Activated CD8-positive, alpha-beta T cell treated with anti-CD3 and anti-CD28 coated beads for 36 hours (primary cell): ENCODE results near the gene ALG11. TPM values are rescaled to one million over a fixed set of nuclear protein-coding genes. Genes with fewer than 3 reads are reported as not detected.

ENCODE experiments used
- ATAC-seq: fragments of 200-7000 bp; cut with Tn5 transposase; one replicate; pipeline ENCODE4 v1.10.0; 2021; ENCODE audit warnings: mild to moderate bottlenecking, moderate library complexity
- CTCF ChIA-PET: fragments of 350-600 bp; sonication (Branson Sonifier 250); formaldehyde crosslinking; loops from one replicate; lab custom pipeline; 2021; ENCODE audit warnings: antibody characterized with exemption; lab: Charles Lee
- POLR2A ChIA-PET: fragments of 350-600 bp; sonication (Branson Sonifier 250); formaldehyde crosslinking; loops from one replicate; lab custom pipeline; 2021; ENCODE audit warnings: antibody characterized with exemption; lab: Charles Lee
- DNase-seq: peaks from one replicate; pipeline ENCODE4 v3.0.0-alpha.2; 2020
- H3K27ac Mint-ChIP-seq: one replicate; pipeline ENCODE4 v1.8.0; 2021; ENCODE audit warnings: mild to moderate bottlenecking, mixed read lengths
- H3K27me3 Mint-ChIP-seq: one replicate; pipeline ENCODE4 v1.8.0; 2021; ENCODE audit warnings: mixed read lengths
- H3K36me3 Mint-ChIP-seq: one replicate; pipeline ENCODE4 v1.8.0; 2021; ENCODE audit warnings: low read depth, mixed read lengths
- H3K4me1 Mint-ChIP-seq: one replicate; pipeline ENCODE4 v1.8.0; 2021; ENCODE audit warnings: low read depth, mixed read lengths
- H3K4me3 Mint-ChIP-seq: one replicate; pipeline ENCODE4 v1.8.0; 2021; ENCODE audit warnings: mild to moderate bottlenecking, moderate library complexity, mixed read lengths
- H3K9me3 Mint-ChIP-seq: one replicate; pipeline ENCODE4 v1.8.0; 2021; ENCODE audit warnings: mixed read lengths
- intact Hi-C: fragments of 100-400 bp; cut with micrococcal nuclease; formaldehyde crosslinking; loops from one replicate; pipeline ENCODE4 v1.10.0; 2022
- total RNA-seq, 2 experiments: library from RNA; stranded (reverse); gene quantifications; one replicate each; pipeline ENCODE4 v1.2.3, GENCODE V29; 2021
- TF ChIP-seq, protein P1 (sequence below): fragments of 200-600 bp; IDR thresholded peaks from one replicate; pipeline ENCODE4 v1.8.0; 2022; ENCODE audit warnings: antibody characterized with exemption, mild to moderate bottlenecking

ALG11 gene
- total RNA-seq, 2 experiments from 2014 or later: 21.0 to 22.6 TPM

GRCh38 chr13:51971520-51972426 lies 40.4 kb upstream of the ALG11 start:
- Mint-ChIP-seq H3K4me1 (peaks cover 8% of the 10 kb centered on the region), H3K27me3 (no peaks in the 10 kb centered on the region), H3K9me3 (no peaks in the 10 kb centered on the region), H3K4me3 (no peak overlapping the region), H3K36me3 (no peaks in the 10 kb centered on the region), H3K27ac (no peak overlapping the region)
- no peak for ATAC-seq
- CTCF ChIA-PET: interaction anchor here (1.0 kb wide), 1 partner anchor 76 kb away, joined by 4 read pairs; no protein-coding TSS in a partner anchor
- intact Hi-C loops: no loop called here
- TF ChIP-seq, protein P1, sequence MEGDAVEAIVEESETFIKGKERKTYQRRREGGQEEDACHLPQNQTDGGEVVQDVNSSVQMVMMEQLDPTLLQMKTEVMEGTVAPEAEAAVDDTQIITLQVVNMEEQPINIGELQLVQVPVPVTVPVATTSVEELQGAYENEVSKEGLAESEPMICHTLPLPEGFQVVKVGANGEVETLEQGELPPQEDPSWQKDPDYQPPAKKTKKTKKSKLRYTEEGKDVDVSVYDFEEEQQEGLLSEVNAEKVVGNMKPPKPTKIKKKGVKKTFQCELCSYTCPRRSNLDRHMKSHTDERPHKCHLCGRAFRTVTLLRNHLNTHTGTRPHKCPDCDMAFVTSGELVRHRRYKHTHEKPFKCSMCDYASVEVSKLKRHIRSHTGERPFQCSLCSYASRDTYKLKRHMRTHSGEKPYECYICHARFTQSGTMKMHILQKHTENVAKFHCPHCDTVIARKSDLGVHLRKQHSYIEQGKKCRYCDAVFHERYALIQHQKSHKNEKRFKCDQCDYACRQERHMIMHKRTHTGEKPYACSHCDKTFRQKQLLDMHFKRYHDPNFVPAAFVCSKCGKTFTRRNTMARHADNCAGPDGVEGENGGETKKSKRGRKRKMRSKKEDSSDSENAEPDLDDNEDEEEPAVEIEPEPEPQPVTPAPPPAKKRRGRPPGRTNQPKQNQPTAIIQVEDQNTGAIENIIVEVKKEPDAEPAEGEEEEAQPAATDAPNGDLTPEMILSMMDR: no peak
- no peak for DNase-seq
- POLR2A ChIA-PET: no interaction called here

DNA sequence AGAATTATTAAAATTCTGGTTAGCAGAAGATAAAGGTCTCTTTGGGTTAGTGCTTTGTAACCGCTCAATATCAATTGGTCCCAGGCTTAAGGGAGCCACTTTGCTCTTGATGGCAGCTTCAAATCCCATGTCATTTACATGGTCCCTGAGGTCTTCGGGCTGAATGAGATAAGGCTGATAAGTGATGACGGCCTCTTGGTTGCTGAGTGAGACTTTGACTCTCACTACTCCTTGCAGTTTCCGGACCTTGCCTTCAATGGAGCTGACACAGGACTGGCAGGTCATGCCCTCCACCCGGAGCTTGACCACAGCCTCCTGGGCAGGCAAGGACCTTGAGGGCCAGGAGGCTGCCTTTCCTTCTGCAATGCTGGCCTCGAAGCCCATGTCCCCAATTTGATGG lies 37.7 kb upstream of the ALG11 start:
- POLR2A ChIA-PET: no interaction called here
- Mint-ChIP-seq H3K27ac (no peak overlapping the region), H3K27me3 (no peaks in the 10 kb centered on the region), H3K36me3 (no peaks in the 10 kb centered on the region), H3K9me3 (no peaks in the 10 kb centered on the region), H3K4me3 (no peak overlapping the region), H3K4me1 (peaks cover 7% of the 10 kb centered on the region)
- intact Hi-C loops: no loop called here
- DNase-seq (no peak), ATAC-seq (no peak)
- CTCF ChIA-PET: interaction anchor here (1.3 kb wide), 1 partner anchor 129 kb away, joined by 4 read pairs; the partner anchor contains the start of gene TMEM272
- TF ChIP-seq, protein P1: no peak

GRCh38 chr13:51976423-51976822 lies 35.8 kb upstream of the ALG11 start:
- H3K4me3 Mint-ChIP-seq: no peak overlapping the region
- DNase-seq (no peak), ATAC-seq (peak; percentile 66)
- H3K4me1 Mint-ChIP-seq: no peaks in the 10 kb centered on the region
- intact Hi-C loops: no loop called here
- H3K27me3 Mint-ChIP-seq: no peaks in the 10 kb centered on the region
- no peaks in the 10 kb centered on the region for H3K9me3 Mint-ChIP-seq
- CTCF ChIA-PET: interaction anchor here (1.2 to 1.6 kb wide), 2 partner anchors 127 to 151 kb away, joined by 3 read pairs; no protein-coding TSS in a partner anchor
- no peaks in the 10 kb centered on the region for H3K36me3 Mint-ChIP-seq
- TF ChIP-seq, protein P1: no peak
- H3K27ac Mint-ChIP-seq: no peak overlapping the region
- POLR2A ChIA-PET: no interaction called here

- Mint-ChIP-seq H3K27ac (no peak overlapping the region), H3K36me3 (no peaks in the 10 kb centered on the region), H3K9me3 (no peaks in the 10 kb centered on the region), H3K27me3 (no peaks in the 10 kb centered on the region), H3K4me1 (no peaks in the 10 kb centered on the region), H3K4me3 (no peak overlapping the region)
- POLR2A ChIA-PET: interaction anchor here (0.6 to 0.8 kb wide), 2 partner anchors 73 to 137 kb away, joined by 3 read pairs; no protein-coding TSS in a partner anchor
- TF ChIP-seq, protein P1: no peak
- intact Hi-C loops: no loop called here
- DNase-seq (no peak), ATAC-seq (no peak)
- CTCF ChIA-PET: interaction anchor here (1.2 to 1.6 kb wide), 2 partner anchors 127 to 151 kb away, joined by 3 read pairs; no protein-coding TSS in a partner anchor
Measured at GRCh38 chr13:51976890-51977289, 35.3 kb upstream of the ALG11 start.

- Mint-ChIP-seq H3K27me3 (no peaks in the 10 kb centered on the region), H3K9me3 (no peaks in the 10 kb centered on the region), H3K4me3 (no peak overlapping the region), H3K27ac (no peak overlapping the region), H3K4me1 (no peaks in the 10 kb centered on the region), H3K36me3 (no peaks in the 10 kb centered on the region)
- no peak for DNase-seq
- ChIA-PET POLR2A (interaction anchor here (0.8 kb wide), 1 partner anchor 136 kb away, joined by 3 read pairs; no protein-coding TSS in a partner anchor), CTCF (interaction anchor here (1.2 kb wide), 1 partner anchor 128 kb away, joined by 3 read pairs; no protein-coding TSS in a partner anchor)
- ATAC-seq: no peak
- intact Hi-C loops: no loop called here
- TF ChIP-seq, protein P1: no peak
Measured at GRCh38 chr13:51977625-51978024, 34.6 kb upstream of the ALG11 start.
